HEK293 (cell line): ENCODE data around the gene ITPR3.

Experiments used
- SP2 ChIP-seq: fragments of 450-650 bp; formaldehyde crosslinking; IDR thresholded peaks from 2 replicates; pipeline ENCODE4 v1.5.1; 2016; ENCODE audit warnings: missing biosample characterization, missing genetic modification characterization
- YY1 ChIP-seq: fragments of 450-650 bp; formaldehyde crosslinking; IDR thresholded peaks from 2 replicates; pipeline ENCODE4 v1.5.1; 2018; ENCODE audit warnings: missing biosample characterization, missing genetic modification characterization
- ZNF10 ChIP-seq: fragments of 450-650 bp; formaldehyde crosslinking; IDR thresholded peaks from 2 replicates; pipeline ENCODE4 v1.5.1; 2017; ENCODE audit warnings: missing biosample characterization, missing genetic modification characterization
- ZNF140 ChIP-seq: fragments of 450-650 bp; formaldehyde crosslinking; IDR thresholded peaks from 2 replicates; pipeline ENCODE4 v1.5.1; 2016; ENCODE audit warnings: missing biosample characterization, missing genetic modification characterization
- ZNF549 ChIP-seq: fragments of 450-650 bp; IDR thresholded peaks from 2 replicates; pipeline ENCODE4 v1.5.1; 2018; ENCODE audit warnings: missing biosample characterization, missing genetic modification characterization, mild to moderate bottlenecking, inconsistent platforms, moderate library complexity
- ZNF707 ChIP-seq: fragments of 450-650 bp; formaldehyde crosslinking; IDR thresholded peaks from 2 replicates; pipeline ENCODE4 v1.5.1; 2016; ENCODE audit warnings: missing biosample characterization, missing genetic modification characterization
- TF ChIP-seq, protein P1 (sequence below): fragments of 450-650 bp; formaldehyde crosslinking; IDR thresholded peaks from 2 replicates; pipeline ENCODE4 v1.5.1; 2016; ENCODE audit warnings: missing biosample characterization, missing genetic modification characterization
- TF ChIP-seq, protein P2 (sequence below): fragments of 450-650 bp; formaldehyde crosslinking; IDR thresholded peaks from 2 replicates; pipeline ENCODE4 v1.5.1; 2017; ENCODE audit warnings: missing biosample characterization, missing genetic modification characterization
- TF ChIP-seq, protein P3 (sequence below): fragments of 450-650 bp; formaldehyde crosslinking; IDR thresholded peaks from 2 replicates; pipeline ENCODE4 v1.5.1; 2017; ENCODE audit warnings: missing biosample characterization, missing genetic modification characterization
- TF ChIP-seq, protein P4 (sequence below): fragments of 450-650 bp; formaldehyde crosslinking; IDR thresholded peaks from 2 replicates; pipeline ENCODE4 v1.5.1; 2016; ENCODE audit warnings: missing biosample characterization, missing genetic modification characterization
- TF ChIP-seq, protein P5 (sequence below): fragments of 450-650 bp; formaldehyde crosslinking; IDR thresholded peaks from 2 replicates; pipeline ENCODE4 v1.5.1; 2016; ENCODE audit warnings: missing biosample characterization, missing genetic modification characterization

DNA sequence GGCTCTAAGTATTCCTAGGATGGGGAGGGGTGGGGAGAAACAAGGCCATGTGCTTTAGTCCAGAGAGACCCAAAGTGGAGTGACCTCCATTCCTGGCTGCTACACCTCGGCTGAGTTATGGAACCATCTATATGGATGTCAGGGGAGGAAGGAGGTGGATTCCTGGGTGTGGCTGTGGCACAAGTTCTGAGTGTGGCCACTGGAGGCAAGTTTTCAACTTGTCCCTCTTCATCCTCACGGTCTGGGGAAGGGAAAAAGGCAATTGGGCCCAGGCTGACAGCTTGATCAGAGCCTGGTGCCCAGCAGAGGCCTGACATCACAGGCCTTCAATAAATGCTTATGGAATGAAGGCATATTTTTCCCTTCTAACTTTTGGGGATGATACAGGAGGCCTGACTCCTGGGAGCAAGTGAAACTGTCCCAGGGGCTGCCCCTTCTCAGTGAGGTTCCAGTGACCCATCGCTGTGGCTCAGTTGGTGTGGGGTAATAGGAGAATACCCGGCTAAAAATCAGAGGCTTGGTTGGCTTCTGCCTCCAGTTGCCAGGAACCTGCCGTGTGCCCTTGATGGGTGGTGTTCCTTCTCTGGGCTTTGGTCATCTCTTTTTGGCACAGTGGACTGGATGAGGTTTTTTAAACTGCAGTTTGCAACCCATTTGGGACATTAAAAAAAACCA is 1.8 kb upstream of the ITPR3 start:
- TF ChIP-seq, protein P1, sequence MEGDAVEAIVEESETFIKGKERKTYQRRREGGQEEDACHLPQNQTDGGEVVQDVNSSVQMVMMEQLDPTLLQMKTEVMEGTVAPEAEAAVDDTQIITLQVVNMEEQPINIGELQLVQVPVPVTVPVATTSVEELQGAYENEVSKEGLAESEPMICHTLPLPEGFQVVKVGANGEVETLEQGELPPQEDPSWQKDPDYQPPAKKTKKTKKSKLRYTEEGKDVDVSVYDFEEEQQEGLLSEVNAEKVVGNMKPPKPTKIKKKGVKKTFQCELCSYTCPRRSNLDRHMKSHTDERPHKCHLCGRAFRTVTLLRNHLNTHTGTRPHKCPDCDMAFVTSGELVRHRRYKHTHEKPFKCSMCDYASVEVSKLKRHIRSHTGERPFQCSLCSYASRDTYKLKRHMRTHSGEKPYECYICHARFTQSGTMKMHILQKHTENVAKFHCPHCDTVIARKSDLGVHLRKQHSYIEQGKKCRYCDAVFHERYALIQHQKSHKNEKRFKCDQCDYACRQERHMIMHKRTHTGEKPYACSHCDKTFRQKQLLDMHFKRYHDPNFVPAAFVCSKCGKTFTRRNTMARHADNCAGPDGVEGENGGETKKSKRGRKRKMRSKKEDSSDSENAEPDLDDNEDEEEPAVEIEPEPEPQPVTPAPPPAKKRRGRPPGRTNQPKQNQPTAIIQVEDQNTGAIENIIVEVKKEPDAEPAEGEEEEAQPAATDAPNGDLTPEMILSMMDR (tag by site-specific recombination), result no peak
- TF ChIP-seq SP2 (tag by site-specific recombination), result no peak
- TF ChIP-seq YY1 (tag by site-specific recombination), result no peak
- no peak for TF ChIP-seq ZNF10 (tag by site-specific recombination)
- TF ChIP-seq, protein P2, sequence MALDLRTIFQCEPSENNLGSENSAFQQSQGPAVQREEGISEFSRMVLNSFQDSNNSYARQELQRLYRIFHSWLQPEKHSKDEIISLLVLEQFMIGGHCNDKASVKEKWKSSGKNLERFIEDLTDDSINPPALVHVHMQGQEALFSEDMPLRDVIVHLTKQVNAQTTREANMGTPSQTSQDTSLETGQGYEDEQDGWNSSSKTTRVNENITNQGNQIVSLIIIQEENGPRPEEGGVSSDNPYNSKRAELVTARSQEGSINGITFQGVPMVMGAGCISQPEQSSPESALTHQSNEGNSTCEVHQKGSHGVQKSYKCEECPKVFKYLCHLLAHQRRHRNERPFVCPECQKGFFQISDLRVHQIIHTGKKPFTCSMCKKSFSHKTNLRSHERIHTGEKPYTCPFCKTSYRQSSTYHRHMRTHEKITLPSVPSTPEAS (tag by site-specific recombination), result no peak
- TF ChIP-seq, protein P3, sequence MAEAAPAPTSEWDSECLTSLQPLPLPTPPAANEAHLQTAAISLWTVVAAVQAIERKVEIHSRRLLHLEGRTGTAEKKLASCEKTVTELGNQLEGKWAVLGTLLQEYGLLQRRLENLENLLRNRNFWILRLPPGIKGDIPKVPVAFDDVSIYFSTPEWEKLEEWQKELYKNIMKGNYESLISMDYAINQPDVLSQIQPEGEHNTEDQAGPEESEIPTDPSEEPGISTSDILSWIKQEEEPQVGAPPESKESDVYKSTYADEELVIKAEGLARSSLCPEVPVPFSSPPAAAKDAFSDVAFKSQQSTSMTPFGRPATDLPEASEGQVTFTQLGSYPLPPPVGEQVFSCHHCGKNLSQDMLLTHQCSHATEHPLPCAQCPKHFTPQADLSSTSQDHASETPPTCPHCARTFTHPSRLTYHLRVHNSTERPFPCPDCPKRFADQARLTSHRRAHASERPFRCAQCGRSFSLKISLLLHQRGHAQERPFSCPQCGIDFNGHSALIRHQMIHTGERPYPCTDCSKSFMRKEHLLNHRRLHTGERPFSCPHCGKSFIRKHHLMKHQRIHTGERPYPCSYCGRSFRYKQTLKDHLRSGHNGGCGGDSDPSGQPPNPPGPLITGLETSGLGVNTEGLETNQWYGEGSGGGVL (tag by site-specific recombination), result no peak
- no peak for TF ChIP-seq ZNF549 (tag by site-specific recombination)
- TF ChIP-seq ZNF140, result no peak
- TF ChIP-seq ZNF707 (tag by site-specific recombination), result no peak
- TF ChIP-seq, protein P4, sequence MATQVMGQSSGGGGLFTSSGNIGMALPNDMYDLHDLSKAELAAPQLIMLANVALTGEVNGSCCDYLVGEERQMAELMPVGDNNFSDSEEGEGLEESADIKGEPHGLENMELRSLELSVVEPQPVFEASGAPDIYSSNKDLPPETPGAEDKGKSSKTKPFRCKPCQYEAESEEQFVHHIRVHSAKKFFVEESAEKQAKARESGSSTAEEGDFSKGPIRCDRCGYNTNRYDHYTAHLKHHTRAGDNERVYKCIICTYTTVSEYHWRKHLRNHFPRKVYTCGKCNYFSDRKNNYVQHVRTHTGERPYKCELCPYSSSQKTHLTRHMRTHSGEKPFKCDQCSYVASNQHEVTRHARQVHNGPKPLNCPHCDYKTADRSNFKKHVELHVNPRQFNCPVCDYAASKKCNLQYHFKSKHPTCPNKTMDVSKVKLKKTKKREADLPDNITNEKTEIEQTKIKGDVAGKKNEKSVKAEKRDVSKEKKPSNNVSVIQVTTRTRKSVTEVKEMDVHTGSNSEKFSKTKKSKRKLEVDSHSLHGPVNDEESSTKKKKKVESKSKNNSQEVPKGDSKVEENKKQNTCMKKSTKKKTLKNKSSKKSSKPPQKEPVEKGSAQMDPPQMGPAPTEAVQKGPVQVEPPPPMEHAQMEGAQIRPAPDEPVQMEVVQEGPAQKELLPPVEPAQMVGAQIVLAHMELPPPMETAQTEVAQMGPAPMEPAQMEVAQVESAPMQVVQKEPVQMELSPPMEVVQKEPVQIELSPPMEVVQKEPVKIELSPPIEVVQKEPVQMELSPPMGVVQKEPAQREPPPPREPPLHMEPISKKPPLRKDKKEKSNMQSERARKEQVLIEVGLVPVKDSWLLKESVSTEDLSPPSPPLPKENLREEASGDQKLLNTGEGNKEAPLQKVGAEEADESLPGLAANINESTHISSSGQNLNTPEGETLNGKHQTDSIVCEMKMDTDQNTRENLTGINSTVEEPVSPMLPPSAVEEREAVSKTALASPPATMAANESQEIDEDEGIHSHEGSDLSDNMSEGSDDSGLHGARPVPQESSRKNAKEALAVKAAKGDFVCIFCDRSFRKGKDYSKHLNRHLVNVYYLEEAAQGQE, result no peak
- TF ChIP-seq, protein P5, sequence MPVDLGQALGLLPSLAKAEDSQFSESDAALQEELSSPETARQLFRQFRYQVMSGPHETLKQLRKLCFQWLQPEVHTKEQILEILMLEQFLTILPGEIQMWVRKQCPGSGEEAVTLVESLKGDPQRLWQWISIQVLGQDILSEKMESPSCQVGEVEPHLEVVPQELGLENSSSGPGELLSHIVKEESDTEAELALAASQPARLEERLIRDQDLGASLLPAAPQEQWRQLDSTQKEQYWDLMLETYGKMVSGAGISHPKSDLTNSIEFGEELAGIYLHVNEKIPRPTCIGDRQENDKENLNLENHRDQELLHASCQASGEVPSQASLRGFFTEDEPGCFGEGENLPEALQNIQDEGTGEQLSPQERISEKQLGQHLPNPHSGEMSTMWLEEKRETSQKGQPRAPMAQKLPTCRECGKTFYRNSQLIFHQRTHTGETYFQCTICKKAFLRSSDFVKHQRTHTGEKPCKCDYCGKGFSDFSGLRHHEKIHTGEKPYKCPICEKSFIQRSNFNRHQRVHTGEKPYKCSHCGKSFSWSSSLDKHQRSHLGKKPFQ (tag by site-specific recombination), result no peak
